Heart left ventricle (tissue), 16 donors: ENCODE results near the gene CSPG4. TPM values are rescaled to one million over a fixed set of nuclear protein-coding genes. Genes with fewer than 3 reads are reported as not detected.

Experiments used
- ATAC-seq, 4 donors: fragments of 200-7000 bp; cut with Tn5 transposase; one replicate each; pipeline ENCODE4 v1.9.1; 2020 to 2022; ENCODE audit warnings: moderate library complexity in 4 of 4, mild to moderate bottlenecking in 3 of 4, moderate number of reproducible peaks in 1 of 4
- DNase-seq, 5 donors: peaks; one replicate each; pipeline ENCODE4 v3.0.0-alpha.2; 2020
- H3K27ac ChIP-seq, 12 donors: fragments of 200-600 bp; sonication (generic) in 4 of 12; one replicate each; pipeline versions ENCODE4 v1.5.0 to v1.8.0; 2016 to 2022; ENCODE audit warnings: mild to moderate bottlenecking in 2 of 12
- H3K27me3 ChIP-seq, 9 donors: fragments of 200-600 bp; sonication (generic) in 2 of 9; one replicate each; pipeline versions ENCODE4 v1.5.1 to v1.8.0; 2016 to 2022; ENCODE audit warnings: mild to moderate bottlenecking in 3 of 9
- H3K36me3 ChIP-seq, 9 donors: fragments of 200-600 bp; sonication (generic) in 2 of 9; one replicate each; pipeline versions ENCODE4 v1.5.0 to v1.8.0; 2018 to 2022; ENCODE audit warnings: mild to moderate bottlenecking in 2 of 9
- H3K4me1 ChIP-seq, 12 donors: fragments of 200-600 bp; sonication (generic) in 4 of 12; one replicate each; pipeline versions ENCODE4 v1.5.0 to v1.8.0; 2016 to 2022; ENCODE audit warnings: mild to moderate bottlenecking in 3 of 12
- H3K4me3 ChIP-seq, 12 donors: fragments of 200-600 bp; sonication (generic) in 4 of 12; one replicate each; pipeline versions ENCODE4 v1.5.0 to v1.8.0; 2017 to 2022; ENCODE audit warnings: mild to moderate bottlenecking in 9 of 12, moderate library complexity in 4 of 12
- H3K9me3 ChIP-seq, 12 donors: fragments of 200-600 bp; sonication (generic) in 4 of 12; one replicate each; pipeline versions ENCODE4 v1.5.0 to v1.8.0; 2016 to 2022; ENCODE audit warnings: mild to moderate bottlenecking in 1 of 12
- CTCF ChIP-seq, 12 donors: fragments of 200-600 bp; sonication (generic) in 4 of 12; IDR thresholded peaks; one replicate each; pipeline versions ENCODE4 v1.5.0 to v1.8.0; 2018 to 2022; ENCODE audit warnings: antibody characterized with exemption in 12 of 12, mild to moderate bottlenecking in 5 of 12
- POLR2A ChIP-seq, 2 donors: fragments of 450-650 bp; IDR thresholded peaks; one replicate each; pipeline ENCODE4 v1.6.1; 2017; ENCODE audit warnings: antibody characterized with exemption in 2 of 2, mild to moderate bottlenecking in 2 of 2, moderate library complexity in 2 of 2
- WGBS, 4 donors: extraction: QIAGEN DNeasy Blood & Tissue Kit in 2 of 4; methylation state at CpG; one replicate each; pipeline versions ENCODE4 v1.1.5 to v1.1.7; 2013 to 2018; 5-methylcytosine and 5-hydroxymethylcytosine counted together
- intact Hi-C, 10 donors: fragments of 100-400 bp; cut with DNase I; formaldehyde crosslinking; loops; one replicate each; pipeline versions ENCODE4 v1.11.1 to v1.14.2; 2022
- polyA plus RNA-seq, 2 donors: library from polyadenylated mRNA; stranded (reverse); fragments of 200-250 nt; gene quantifications; one replicate each; pipeline ENCODE4 v1.2.3, GENCODE V29; 2013
- total RNA-seq, 9 donors: library from RNA; depleted of rRNA in 2 of 9; stranded (reverse); fragments of >200 nt in 2 of 9; fragmentation: NEBNext Ultra II Directional in 3 of 9; extraction: Animal tissue kit (Norgen Biotek cat#: 25700) in 3 of 9; gene quantifications; one replicate each; pipeline versions ENCODE4 v1.1.0 to v1.2.4, GENCODE V29; 2016 to 2023
- donor health status: ischemic (EF 13 %, LVEDD 7.1; RV severe dilation, severe dysfunction).
- donor health status: healthy with polysubstance abuse.
- donor health status: DM: no; HTN: yes; CAD: no.
- donor health status: DM: no; HTN: no; CAD: no.
- donor health status: ischemic (EF 25% LVEDD 6.9; RV normal size, moderate dysfunction).
- donor health status: ischemic (EF 25% LVEDD 5.7; RV mildly dilated, moderate dysfunction).
- donor health status: healthy.
- donor health status: DM: yes; HTN: yes; CAD: no.
- donor health status: ischemic (EF 35%, LVEDD 5.7; RV mildly dilated, moderate dysfunction).
- donor health status: nonischemic (EF 11% LVEDD 7.7; RV severe dilation, severe dysfunction).
- donor health status: DM: yes; HTN: yes; CAD: no.
- donor health status: PGD.
- donor health status: ischemic (EF 29% LVEDD 5.4; RV normal size, mild dysfunction).
- donor health status: nonischemic (EF 23%, LVEDD 6.1; RV moderate dilation, normal function).

Gene CSPG4
- total and polyA plus RNA-seq, 11 donors = 8.5 to 46.9 (median 13.9) TPM

DNA sequence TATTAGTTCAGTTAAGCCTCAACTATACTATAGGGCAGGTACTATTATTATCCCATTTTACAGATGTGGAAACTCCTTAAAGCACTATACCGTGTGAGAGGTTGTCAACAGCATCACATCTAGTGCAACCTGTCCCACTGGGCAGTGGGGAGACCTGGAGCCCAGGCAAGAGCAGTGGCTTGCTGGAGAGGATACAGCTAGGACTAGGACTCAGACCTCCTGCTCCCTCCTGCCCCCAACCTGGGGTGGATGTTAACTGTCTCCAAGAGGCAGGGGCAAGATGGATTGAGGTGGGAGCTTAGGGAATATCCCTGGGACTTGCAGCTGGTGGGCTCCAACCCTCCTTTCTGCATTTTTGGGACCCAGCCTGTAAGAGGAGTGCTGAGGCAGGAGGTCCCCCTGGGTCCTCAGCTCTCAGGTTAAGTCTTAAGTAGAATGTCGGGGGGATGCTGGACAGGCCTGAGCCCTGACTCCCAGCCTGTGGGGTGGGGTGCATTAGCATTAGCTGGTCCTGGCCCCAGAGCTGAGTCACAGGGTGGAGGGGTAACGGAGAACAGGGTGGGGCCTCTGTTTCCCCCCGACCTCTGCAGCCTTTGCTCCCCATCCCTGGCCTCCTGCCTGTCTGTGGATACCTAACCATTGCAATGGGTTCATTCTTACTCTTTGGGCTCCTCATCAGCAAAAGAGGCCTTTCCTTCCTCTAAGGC lies 58.3 kb downstream of the CSPG4 start:
- DNase-seq = no peak
- peaks cover 8 to 72% (median 57%) of the 10 kb centered on the region in 12 donors for H3K4me1 ChIP-seq
- no peaks in the 10 kb centered on the region for H3K27me3 ChIP-seq
- no peak for ATAC-seq
- WGBS, 4 donors = 68 to 80% (median 73%) methylated on average over 4 of the region's 4 CpGs
- peak overlapping the region in 1 of 12 donors; percentile 64 for H3K27ac ChIP-seq
- no peak overlapping the region for H3K4me3 ChIP-seq
- no peaks in the 10 kb centered on the region for H3K9me3 ChIP-seq
- peaks cover 0 to 60% (median 30%) of the 10 kb centered on the region in 9 donors for H3K36me3 ChIP-seq
- TF ChIP-seq CTCF (IDR thresholded peaks at IDR 0.05) (no peak), POLR2A (IDR thresholded peaks at IDR 0.05) (no peak)
- intact Hi-C loops = no loop called here

DNA sequence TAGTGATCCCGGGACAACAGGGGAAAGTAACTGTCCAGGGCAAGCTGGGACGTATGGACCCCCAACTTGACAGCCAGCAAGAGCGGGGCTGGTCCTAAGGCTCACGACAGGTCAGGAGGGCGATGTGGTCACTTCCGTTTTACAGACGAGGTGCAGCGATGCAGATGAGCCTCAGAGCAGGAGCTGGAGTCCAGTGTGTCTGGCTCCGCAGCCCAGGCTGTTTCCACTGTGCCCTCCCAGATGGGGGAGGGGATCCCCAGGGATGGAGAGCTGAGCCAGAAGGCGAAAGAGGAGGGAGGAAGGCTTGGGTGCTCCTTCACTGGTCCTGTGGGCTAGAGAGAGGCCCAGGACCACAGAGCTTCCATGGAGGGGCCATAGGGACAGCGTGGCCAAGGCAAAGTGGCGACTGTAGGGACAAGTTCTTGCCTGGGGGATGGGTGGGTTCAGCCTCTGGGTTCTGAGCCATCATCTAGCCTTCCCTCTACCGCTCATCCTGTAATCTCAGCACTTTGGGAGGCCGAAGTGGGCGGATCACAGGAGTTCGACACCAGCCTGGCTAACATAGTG lies 59.2 kb downstream of the CSPG4 start:
- intact Hi-C loops = no loop called here
- ATAC-seq = no peak
- Histone ChIP-seq H3K9me3 (no peaks in the 10 kb centered on the region), H3K27me3 (no peaks in the 10 kb centered on the region), H3K4me1 (peaks cover 8 to 72% (median 55%) of the 10 kb centered on the region in 12 donors), H3K36me3 (peaks cover 0 to 57% (median 25%) of the 10 kb centered on the region in 9 donors), H3K4me3 (peak overlapping the region in 4 of 12 donors; percentile 4 to 84 (median 50)), H3K27ac (peak overlapping the region in 10 of 12 donors; percentile 17 to 78 (median 58))
- DNase-seq = peak in 2 of 5 donors; percentile 20 to 57
- WGBS, 4 donors = 60 to 84% (median 76%) methylated on average over 16 of the region's 16 CpGs
- TF ChIP-seq CTCF (IDR thresholded peaks at IDR 0.05) (no peak), POLR2A (IDR thresholded peaks at IDR 0.05) (no peak)

GRCh38 chr15:75651810-75652543 lies 60.7 kb downstream of the CSPG4 start:
- Histone ChIP-seq H3K4me1 (peaks cover 8 to 73% (median 56%) of the 10 kb centered on the region in 12 donors), H3K36me3 (peaks cover 0 to 42% (median 10%) of the 10 kb centered on the region in 9 donors)
- ATAC-seq = no peak

More at GRCh38 chr15:75651810-75652543, 60.7 kb downstream of the CSPG4 start:
- Histone ChIP-seq H3K4me3 (peak overlapping the region in 10 of 12 donors; percentile 21 to 97 (median 77)), H3K27ac (peak overlapping the region in 11 of 12 donors; percentile 57 to 78 (median 68)), H3K9me3 (no peaks in the 10 kb centered on the region), H3K27me3 (no peaks in the 10 kb centered on the region)
- WGBS, 4 donors = 35 to 70% (median 51%) methylated on average over 2 of the region's 2 CpGs
- DNase-seq = no peak
- TF ChIP-seq POLR2A (IDR thresholded peaks at IDR 0.05) = no peak
- TF ChIP-seq CTCF (IDR thresholded peaks at IDR 0.05) = no peak
- intact Hi-C loops = no loop called here
